Measurements from ENCODE around the gene PLAAT4.
"Not testable (repeated sequence)": the region's sequence is repeated elsewhere in the genome, so short reads cannot be mapped to it uniquely, and the experiment has no call there.

Gene PLAAT4

GRCh38 chr11:63573881-63574855 lies 37.6 kb downstream of the PLAAT4 start:
- DNase-seq: peak; percentile 22

GRCh38 chr11:63574856-63575602 lies 38.4 kb downstream of the PLAAT4 start:
- DNase-seq: no peak

GRCh38 chr11:63578882-63579281 lies 42.3 kb downstream of the PLAAT4 start:
- not testable (repeated sequence) for DNase-seq

DNA sequence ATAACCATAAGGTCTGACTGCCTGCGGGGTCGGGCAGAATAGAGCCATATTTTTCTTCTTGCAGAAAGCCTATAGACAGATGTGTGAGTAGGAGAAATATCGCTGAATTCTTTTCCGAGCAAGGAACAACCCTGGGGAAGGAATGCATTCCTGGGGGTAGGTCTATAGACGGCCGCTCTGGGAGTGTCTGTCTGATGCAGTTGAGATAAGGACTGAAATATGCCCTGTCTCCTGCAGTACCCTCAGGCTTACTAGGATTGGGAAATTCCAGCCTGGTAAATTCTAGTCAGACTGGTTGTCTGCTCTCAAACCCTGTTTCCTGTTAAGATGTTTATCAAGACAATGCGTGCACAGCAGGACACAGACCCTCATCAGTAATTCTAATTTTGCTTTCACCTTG lies 44.6 kb downstream of the PLAAT4 start:
- not testable (repeated sequence) for DNase-seq

DNA sequence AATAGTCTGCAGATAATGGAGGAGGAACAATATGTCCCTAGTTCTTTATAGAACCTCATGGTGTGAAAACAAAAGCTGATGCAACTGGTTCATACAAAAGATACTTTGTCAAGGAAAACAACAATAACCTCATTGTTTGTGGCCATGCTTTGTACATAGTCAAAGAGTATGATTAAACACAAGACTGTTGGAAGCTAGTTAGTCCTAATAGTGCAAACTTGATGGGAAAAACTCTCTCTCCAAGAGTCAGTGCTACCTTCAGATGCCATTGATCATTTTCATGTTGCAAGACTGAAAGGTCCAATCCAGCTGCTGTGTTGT lies 46.7 kb downstream of the PLAAT4 start:
- no peak for DNase-seq

DNA sequence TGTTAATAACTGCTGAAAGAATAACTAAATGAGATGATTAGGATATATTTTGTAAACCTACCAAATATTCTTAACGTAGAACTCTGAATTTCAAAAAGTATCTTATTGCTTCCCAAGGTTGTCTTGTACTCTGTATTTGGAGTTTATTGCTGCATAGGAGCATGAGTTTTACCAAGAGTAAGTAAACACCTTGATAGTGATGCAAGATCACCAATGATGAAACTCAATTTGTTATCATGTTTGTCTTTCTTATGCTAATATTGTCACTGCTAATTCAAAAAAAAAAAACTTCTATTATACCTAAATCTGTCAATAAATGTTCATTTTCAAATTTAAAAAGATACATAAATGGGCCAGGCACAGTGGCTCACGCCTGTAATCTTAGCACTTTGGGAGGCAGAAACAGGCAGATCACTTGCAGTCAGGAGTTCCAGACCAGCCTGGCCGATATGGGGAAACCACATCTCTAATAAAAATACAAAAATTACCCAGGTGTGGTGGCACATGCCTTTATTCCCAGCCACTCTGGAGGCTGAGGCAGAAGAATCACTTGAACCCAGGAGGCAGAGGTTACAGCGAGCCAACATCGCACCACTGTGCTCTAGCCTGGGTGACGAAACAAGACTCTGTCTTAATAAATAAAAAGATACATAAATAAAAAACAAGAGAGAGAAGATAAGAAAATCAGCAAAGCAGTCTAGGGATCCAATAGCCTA lies 50.0 kb downstream of the PLAAT4 start:
- DNase-seq: no peak

DNA sequence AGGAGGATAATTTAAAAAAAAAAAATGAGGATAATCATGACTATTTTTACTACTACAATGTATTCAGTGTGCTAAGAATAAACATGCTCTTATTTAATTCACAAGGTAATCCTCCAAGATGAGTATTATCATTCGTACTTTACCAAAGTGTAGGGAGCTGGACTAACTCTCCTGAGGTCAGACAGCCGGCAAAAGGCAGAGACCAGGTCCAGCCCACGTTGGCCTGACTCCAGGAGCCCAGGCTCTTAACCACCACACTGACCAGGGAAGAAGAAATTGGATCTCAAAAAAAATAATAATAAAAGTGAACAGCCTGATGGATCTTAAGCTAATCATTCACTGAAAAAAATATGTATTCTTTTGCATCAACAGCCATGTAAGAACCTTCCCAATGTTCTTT lies 52.4 kb downstream of the PLAAT4 start:
- no peak for DNase-seq

DNA sequence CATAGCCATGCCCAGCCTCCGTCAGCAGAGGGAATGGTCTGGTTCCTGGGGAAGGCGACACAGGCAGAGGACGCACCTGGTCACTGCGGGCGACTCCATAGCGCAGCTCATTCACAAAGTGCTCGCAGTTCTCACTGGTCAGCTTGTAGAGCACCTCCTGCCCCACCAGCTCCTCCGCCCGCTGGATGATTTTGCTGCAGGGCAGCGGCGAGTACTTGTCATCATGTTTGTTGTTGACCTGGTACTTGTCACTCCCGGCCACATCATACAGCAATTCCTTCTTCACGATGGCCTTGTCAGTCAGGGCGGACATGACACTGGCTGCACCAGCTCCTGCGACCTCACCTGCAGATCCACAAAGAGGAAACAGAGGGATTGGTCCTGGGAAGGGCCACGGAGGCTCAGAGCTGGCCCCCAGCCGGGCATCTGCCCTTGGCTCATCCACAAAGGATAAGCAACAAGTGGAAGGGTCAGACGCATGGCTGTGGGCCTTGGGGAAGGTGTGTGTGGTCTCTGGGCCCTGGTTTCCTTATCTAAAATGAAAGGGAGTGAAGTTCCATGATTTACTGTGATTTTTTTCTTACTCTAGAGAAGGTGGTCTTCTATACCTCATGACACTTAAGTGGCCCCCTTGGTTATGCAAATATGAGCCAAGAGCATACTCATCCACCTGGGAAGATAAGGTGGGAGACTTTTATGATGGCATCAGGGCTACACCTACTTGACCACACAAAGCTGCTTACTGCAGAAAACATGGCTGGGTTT lies 53.6 kb downstream of the PLAAT4 start:
- DNase-seq: no peak

DNA sequence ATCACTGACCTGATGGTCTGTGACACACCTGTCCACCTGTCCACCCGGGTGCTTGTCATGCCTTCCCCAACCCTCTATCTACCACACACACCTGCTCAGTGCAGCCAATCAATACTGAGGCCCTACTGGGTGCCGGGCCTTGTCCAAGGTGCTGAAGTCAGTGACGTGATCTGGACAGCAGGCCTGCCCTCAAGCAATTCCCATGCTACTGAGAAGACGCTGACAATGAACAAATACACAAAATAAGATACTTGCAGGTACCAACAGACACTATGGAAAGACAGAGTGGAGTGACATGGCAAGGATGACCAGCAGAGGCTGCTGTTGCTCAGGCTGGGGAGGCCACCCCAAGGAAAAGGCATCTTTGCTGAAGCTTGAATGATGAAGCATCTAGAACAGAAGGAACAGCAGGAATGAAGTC lies 56.4 kb downstream of the PLAAT4 start:
- no peak for DNase-seq

DNA sequence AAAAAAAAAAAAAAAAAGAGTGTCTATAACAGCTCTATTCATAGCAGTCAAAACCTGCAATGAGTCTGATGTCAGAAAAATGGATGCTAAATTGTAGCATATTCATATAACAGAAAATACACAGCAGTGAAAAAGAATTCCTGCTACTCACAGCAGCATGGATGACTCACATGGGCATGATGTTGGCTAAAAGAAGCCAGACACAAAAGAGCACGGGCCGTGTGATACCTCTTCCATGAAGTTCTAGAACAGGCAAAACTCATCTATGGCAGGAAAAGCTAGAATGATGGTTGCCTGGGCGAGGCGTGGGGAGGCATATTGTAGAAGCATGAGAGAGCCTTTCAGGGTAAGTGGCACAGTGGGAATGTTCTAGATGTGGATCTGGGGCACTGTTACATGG lies 58.7 kb downstream of the PLAAT4 start:
- DNase-seq: no peak
